ENCODE results near the gene TSKU.
"Not testable (repeated sequence)": the region's sequence is repeated elsewhere in the genome, so short reads cannot be mapped to it uniquely, and the experiment has no call there.

Gene TSKU

GRCh38 chr11:76806131-76806530 is 23.0 kb downstream of the TSKU start:
- no peak overlapping the region for H3K4me3 Mint-ChIP-seq
- H3K9me3 Mint-ChIP-seq: no peaks in the 10 kb centered on the region
- no peaks in the 10 kb centered on the region for H3K36me3 Mint-ChIP-seq (ENCODE audit: low read depth)
- peaks cover 45% of the 10 kb centered on the region for H3K27me3 Mint-ChIP-seq
- H3K27ac Mint-ChIP-seq: no peak overlapping the region
- H3K4me1 Mint-ChIP-seq (ENCODE audit: low read depth): peaks cover 29% of the 10 kb centered on the region

- Mint-ChIP-seq H3K9me3 (no peaks in the 10 kb centered on the region), H3K27ac (no peak overlapping the region), H3K4me1 (ENCODE audit: low read depth) (peaks cover 29% of the 10 kb centered on the region), H3K36me3 (ENCODE audit: low read depth) (no peaks in the 10 kb centered on the region), H3K4me3 (no peak overlapping the region), H3K27me3 (peaks cover 45% of the 10 kb centered on the region)
Measured at GRCh38 chr11:76806608-76807205, 23.6 kb downstream of the TSKU start.

- Mint-ChIP-seq H3K4me1 (ENCODE audit: low read depth) (peaks cover 29% of the 10 kb centered on the region), H3K4me3 (no peak overlapping the region), H3K27me3 (peaks cover 38% of the 10 kb centered on the region), H3K27ac (no peak overlapping the region), H3K9me3 (no peaks in the 10 kb centered on the region), H3K36me3 (ENCODE audit: low read depth) (no peaks in the 10 kb centered on the region)
Measured at GRCh38 chr11:76807206-76807875, 24.2 kb downstream of the TSKU start.

GRCh38 chr11:76808171-76808570 is 25.0 kb downstream of the TSKU start:
- Mint-ChIP-seq H3K4me3 (no peak overlapping the region), H3K27ac (no peak overlapping the region), H3K27me3 (peaks cover 34% of the 10 kb centered on the region), H3K4me1 (ENCODE audit: low read depth) (peaks cover 28% of the 10 kb centered on the region), H3K36me3 (ENCODE audit: low read depth) (no peaks in the 10 kb centered on the region), H3K9me3 (no peaks in the 10 kb centered on the region)

GRCh38 chr11:76808996-76809395 is 25.8 kb downstream of the TSKU start:
- Mint-ChIP-seq H3K4me1 (ENCODE audit: low read depth) (peaks cover 20% of the 10 kb centered on the region), H3K4me3 (no peak overlapping the region), H3K27ac (no peak overlapping the region), H3K9me3 (no peaks in the 10 kb centered on the region), H3K36me3 (ENCODE audit: low read depth) (no peaks in the 10 kb centered on the region), H3K27me3 (peaks cover 28% of the 10 kb centered on the region)

GRCh38 chr11:76810151-76810853 is 27.1 kb downstream of the TSKU start:
- no peak overlapping the region for H3K4me3 Mint-ChIP-seq
- peaks cover 1% of the 10 kb centered on the region for H3K9me3 Mint-ChIP-seq
- peaks cover 26% of the 10 kb centered on the region for H3K27me3 Mint-ChIP-seq
- H3K4me1 Mint-ChIP-seq (ENCODE audit: low read depth): peaks cover 9% of the 10 kb centered on the region
- peak overlapping the region; percentile 0 for H3K27ac Mint-ChIP-seq
- no peaks in the 10 kb centered on the region for H3K36me3 Mint-ChIP-seq (ENCODE audit: low read depth)

GRCh38 chr11:76811259-76811658 is 28.1 kb downstream of the TSKU start:
- peaks cover 21% of the 10 kb centered on the region for H3K27me3 Mint-ChIP-seq
- H3K27ac Mint-ChIP-seq: no peak overlapping the region
- peaks cover 10% of the 10 kb centered on the region for H3K9me3 Mint-ChIP-seq
- H3K4me3 Mint-ChIP-seq: no peak overlapping the region
- H3K4me1 Mint-ChIP-seq (ENCODE audit: low read depth): peaks cover 4% of the 10 kb centered on the region
- H3K36me3 Mint-ChIP-seq (ENCODE audit: low read depth): peaks cover 4% of the 10 kb centered on the region

GRCh38 chr11:76814414-76814813 is 31.3 kb downstream of the TSKU start:
- Mint-ChIP-seq H3K27ac (no peak overlapping the region), H3K4me3 (no peak overlapping the region), H3K27me3 (peaks cover 11% of the 10 kb centered on the region), H3K4me1 (ENCODE audit: low read depth) (peaks cover 4% of the 10 kb centered on the region), H3K36me3 (ENCODE audit: low read depth) (peaks cover 4% of the 10 kb centered on the region), H3K9me3 (peaks cover 12% of the 10 kb centered on the region)

GRCh38 chr11:76815678-76816077 is 32.5 kb downstream of the TSKU start:
- H3K9me3 Mint-ChIP-seq: peaks cover 12% of the 10 kb centered on the region
- not testable (repeated sequence) for H3K27ac Mint-ChIP-seq; H3K4me1 Mint-ChIP-seq (ENCODE audit: low read depth); H3K36me3 Mint-ChIP-seq (ENCODE audit: low read depth); H3K4me3 Mint-ChIP-seq
- H3K27me3 Mint-ChIP-seq: peaks cover 15% of the 10 kb centered on the region

GRCh38 chr11:76820184-76820566 is 37.0 kb downstream of the TSKU start:
- peaks cover 4% of the 10 kb centered on the region for H3K36me3 Mint-ChIP-seq (ENCODE audit: low read depth)
- no peak overlapping the region for H3K27ac Mint-ChIP-seq
- H3K9me3 Mint-ChIP-seq: peaks cover 12% of the 10 kb centered on the region
- no peak overlapping the region for H3K4me3 Mint-ChIP-seq
- H3K27me3 Mint-ChIP-seq: peaks cover 23% of the 10 kb centered on the region
- no peaks in the 10 kb centered on the region for H3K4me1 Mint-ChIP-seq (ENCODE audit: low read depth)

- not testable (repeated sequence) for H3K27ac Mint-ChIP-seq; H3K36me3 Mint-ChIP-seq (ENCODE audit: low read depth); H3K4me1 Mint-ChIP-seq (ENCODE audit: low read depth); H3K9me3 Mint-ChIP-seq; H3K4me3 Mint-ChIP-seq
- peaks cover 17% of the 10 kb centered on the region for H3K27me3 Mint-ChIP-seq
Measured at GRCh38 chr11:76821396-76821795, 38.2 kb downstream of the TSKU start.

GRCh38 chr11:76822406-76822805 is 39.2 kb downstream of the TSKU start:
- Mint-ChIP-seq H3K4me3 (no peak overlapping the region), H3K36me3 (ENCODE audit: low read depth) (no peaks in the 10 kb centered on the region), H3K27ac (no peak overlapping the region), H3K9me3 (no peaks in the 10 kb centered on the region), H3K27me3 (peaks cover 17% of the 10 kb centered on the region), H3K4me1 (ENCODE audit: low read depth) (no peaks in the 10 kb centered on the region)

GRCh38 chr11:76823481-76824028 is 40.4 kb downstream of the TSKU start:
- H3K4me1 Mint-ChIP-seq (ENCODE audit: low read depth): no peaks in the 10 kb centered on the region
- no peak overlapping the region for H3K4me3 Mint-ChIP-seq
- no peak overlapping the region for H3K27ac Mint-ChIP-seq
- peaks cover 13% of the 10 kb centered on the region for H3K27me3 Mint-ChIP-seq
- H3K36me3 Mint-ChIP-seq (ENCODE audit: low read depth): no peaks in the 10 kb centered on the region
- no peaks in the 10 kb centered on the region for H3K9me3 Mint-ChIP-seq

GRCh38 chr11:76824083-76824939 is 41.2 kb downstream of the TSKU start:
- H3K4me3 Mint-ChIP-seq: no peak overlapping the region
- H3K36me3 Mint-ChIP-seq (ENCODE audit: low read depth): no peaks in the 10 kb centered on the region
- no peaks in the 10 kb centered on the region for H3K4me1 Mint-ChIP-seq (ENCODE audit: low read depth)
- no peaks in the 10 kb centered on the region for H3K9me3 Mint-ChIP-seq
- H3K27ac Mint-ChIP-seq: no peak overlapping the region
- H3K27me3 Mint-ChIP-seq: peaks cover 17% of the 10 kb centered on the region
